T-helper 1 cell treated with Interleukin-12 subunit alpha and Interleukin-12 subunit beta and Interleukin-4 antibody, amounts not matched to agents 30 μg/mL and 1 μg/mL, for 36 hours (primary cell): ENCODE results near the gene MLC1.

ENCODE experiments used
- H3K27ac Mint-ChIP-seq: one replicate; pipeline ENCODE4 v1.8.0; 2021; ENCODE audit warnings: mild to moderate bottlenecking, mixed read lengths
- H3K27me3 Mint-ChIP-seq: one replicate; pipeline ENCODE4 v1.8.0; 2021; ENCODE audit warnings: low read depth, mixed read lengths
- H3K36me3 Mint-ChIP-seq: one replicate; pipeline ENCODE4 v1.8.0; 2021; ENCODE audit warnings: low read depth, mixed read lengths
- H3K4me1 Mint-ChIP-seq: one replicate; pipeline ENCODE4 v1.8.0; 2021; ENCODE audit warnings: low read depth, mixed read lengths
- H3K4me3 Mint-ChIP-seq: one replicate; pipeline ENCODE4 v1.8.0; 2021; ENCODE audit warnings: mild to moderate bottlenecking, moderate library complexity, mixed read lengths
- H3K9me3 Mint-ChIP-seq: one replicate; pipeline ENCODE4 v1.8.0; 2021; ENCODE audit warnings: mixed read lengths

Gene MLC1

DNA sequence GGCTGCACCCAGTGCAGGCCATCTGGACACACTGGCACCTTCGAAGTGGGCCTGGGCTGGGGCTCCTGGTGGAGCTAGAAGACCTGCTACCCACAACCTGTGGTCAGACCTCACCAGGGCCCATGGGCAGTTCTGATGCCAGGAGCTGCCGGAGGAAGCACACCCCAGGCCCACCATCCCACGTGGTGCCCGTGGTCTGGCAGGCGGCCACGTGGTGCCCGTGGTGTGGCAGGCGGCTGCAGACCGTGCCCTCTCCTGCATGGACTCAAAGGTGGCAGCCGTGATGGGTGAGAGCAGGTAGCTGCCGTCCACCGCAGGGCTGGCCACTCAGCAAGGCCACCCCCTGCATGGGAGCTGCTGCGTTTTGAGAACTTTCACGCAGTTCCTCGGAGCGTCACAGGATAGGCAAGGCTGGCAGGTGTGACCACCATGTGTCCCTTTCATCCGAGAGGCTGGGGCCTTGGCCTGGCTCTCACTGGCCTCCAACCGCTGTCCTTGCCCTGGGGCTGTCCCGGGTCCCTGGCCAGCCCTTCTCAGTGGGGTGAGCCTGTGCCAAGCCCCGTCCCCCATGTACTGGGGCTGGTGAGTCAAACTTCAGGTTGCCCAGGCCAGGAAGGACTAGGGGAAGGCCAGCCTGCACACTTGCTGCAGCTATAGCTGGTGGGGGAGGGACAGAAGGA lies 68.8 kb downstream of the MLC1 start:
- Mint-ChIP-seq H3K27ac (no peak overlapping the region), H3K9me3 (peaks cover 4% of the 10 kb centered on the region), H3K27me3 (peaks cover 10% of the 10 kb centered on the region), H3K4me3 (no peak overlapping the region), H3K4me1 (peaks cover 17% of the 10 kb centered on the region), H3K36me3 (no peaks in the 10 kb centered on the region)

DNA sequence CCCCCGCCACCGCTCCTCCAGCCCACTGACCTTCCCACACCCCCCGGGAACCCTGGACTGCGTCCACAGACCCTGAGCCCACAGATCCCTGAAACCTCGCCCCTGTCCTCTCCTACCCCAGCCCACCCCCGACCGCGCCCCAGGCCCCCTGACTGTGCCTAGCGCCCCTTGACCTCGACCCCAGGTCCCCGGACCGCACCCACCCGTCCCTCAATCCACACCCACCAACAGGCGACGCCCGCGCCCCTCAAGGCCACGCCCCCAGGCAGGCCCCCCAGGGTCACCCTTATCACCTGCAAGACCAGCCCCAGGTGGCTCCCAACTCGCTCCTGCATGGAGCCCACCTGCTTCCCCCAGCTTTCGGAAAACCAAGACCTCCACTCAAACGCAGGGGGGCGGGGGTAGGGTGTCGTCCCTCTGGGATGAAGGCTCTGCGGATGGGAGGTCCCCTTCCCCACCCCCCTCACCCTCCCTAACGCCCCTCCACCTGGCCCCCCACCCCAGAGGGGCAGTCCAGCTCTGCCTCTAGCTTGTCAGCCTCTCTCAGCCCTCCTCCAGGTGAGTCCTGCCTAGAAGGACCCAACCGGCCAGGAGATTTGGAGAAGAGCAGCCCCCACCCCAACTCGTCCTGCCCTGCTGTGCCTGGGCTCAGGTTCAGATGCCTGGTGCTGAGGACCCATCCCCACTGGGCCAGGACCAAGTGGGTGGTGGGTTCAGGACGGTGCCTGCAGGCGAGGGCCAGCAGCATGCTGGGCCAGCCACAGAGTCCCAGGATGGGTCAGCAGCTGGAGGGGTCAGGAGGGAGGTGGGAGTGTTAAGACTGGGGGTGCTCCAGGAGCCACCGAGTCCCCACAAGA lies 69.5 kb downstream of the MLC1 start:
- no peak overlapping the region for H3K27ac Mint-ChIP-seq
- peaks cover 20% of the 10 kb centered on the region for H3K4me1 Mint-ChIP-seq
- H3K9me3 Mint-ChIP-seq, result peaks cover 4% of the 10 kb centered on the region
- peaks cover 15% of the 10 kb centered on the region for H3K27me3 Mint-ChIP-seq
- H3K36me3 Mint-ChIP-seq, result no peaks in the 10 kb centered on the region
- H3K4me3 Mint-ChIP-seq, result no peak overlapping the region

DNA sequence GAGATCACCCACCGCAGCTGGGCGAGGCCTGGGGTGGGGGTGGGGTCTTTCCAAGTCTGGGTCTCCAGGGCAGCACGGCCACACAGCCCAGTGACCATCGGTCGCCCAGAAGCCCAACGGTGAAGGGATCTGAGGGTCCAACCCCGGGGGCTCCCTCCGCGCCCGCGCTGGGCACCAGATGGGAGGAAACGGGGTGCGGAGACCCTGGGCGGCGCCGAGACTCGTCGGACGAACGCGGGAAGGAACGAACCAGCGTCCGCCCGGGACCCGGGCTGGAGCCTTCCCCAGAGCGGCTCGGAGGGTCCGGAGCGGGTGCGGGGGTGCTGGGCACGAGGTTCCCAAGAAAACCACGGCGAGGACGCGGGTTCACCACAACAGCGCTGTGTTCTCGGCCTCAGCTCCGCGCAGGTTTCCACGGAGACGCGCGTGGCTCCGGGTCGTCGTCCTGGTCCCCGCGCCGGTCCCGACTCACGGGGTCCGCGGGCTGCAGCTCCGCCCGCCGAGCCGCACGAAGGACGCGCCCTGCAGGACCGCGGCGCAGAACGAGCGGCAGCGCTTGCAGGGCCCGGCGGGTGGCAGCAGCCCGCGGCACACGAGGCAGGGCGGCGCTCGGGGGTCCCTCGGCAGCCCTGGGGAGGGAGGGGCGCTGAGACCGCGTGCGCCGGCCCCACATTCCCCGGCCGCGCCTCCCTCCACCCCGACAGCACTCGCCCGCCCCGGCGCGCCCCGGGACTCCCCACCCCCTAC lies 70.4 kb downstream of the MLC1 start:
- peaks cover 20% of the 10 kb centered on the region for H3K4me1 Mint-ChIP-seq
- H3K36me3 Mint-ChIP-seq, result no peaks in the 10 kb centered on the region
- H3K9me3 Mint-ChIP-seq, result peaks cover 4% of the 10 kb centered on the region
- peaks cover 15% of the 10 kb centered on the region for H3K27me3 Mint-ChIP-seq
- H3K4me3 Mint-ChIP-seq, result no peak overlapping the region
- H3K27ac Mint-ChIP-seq, result no peak overlapping the region

DNA sequence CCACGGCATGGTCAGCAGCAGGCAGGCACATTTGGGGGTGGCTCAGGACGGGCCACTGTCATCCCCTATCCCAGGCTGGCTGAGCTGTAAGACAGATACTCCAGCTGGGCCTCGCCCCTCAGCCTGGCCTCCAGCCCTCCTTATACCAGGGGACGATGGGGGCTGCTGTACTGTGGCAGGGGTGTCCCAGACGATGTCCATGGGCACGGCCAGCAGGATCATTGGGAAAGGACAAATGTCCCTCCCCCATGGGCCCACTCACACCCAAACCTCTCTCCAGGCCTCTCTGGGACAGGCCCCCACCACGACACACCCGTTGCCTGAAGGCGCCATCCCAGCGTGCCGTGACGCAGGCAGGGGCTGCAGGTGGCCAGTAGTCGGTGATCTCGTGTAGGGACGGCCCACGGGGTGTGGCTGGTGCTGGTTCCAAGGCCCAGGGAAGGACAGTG lies 71.1 kb downstream of the MLC1 start:
- no peaks in the 10 kb centered on the region for H3K36me3 Mint-ChIP-seq
- H3K27ac Mint-ChIP-seq, result no peak overlapping the region
- peaks cover 15% of the 10 kb centered on the region for H3K27me3 Mint-ChIP-seq
- peaks cover 19% of the 10 kb centered on the region for H3K4me1 Mint-ChIP-seq
- peaks cover 2% of the 10 kb centered on the region for H3K9me3 Mint-ChIP-seq
- H3K4me3 Mint-ChIP-seq, result no peak overlapping the region

DNA sequence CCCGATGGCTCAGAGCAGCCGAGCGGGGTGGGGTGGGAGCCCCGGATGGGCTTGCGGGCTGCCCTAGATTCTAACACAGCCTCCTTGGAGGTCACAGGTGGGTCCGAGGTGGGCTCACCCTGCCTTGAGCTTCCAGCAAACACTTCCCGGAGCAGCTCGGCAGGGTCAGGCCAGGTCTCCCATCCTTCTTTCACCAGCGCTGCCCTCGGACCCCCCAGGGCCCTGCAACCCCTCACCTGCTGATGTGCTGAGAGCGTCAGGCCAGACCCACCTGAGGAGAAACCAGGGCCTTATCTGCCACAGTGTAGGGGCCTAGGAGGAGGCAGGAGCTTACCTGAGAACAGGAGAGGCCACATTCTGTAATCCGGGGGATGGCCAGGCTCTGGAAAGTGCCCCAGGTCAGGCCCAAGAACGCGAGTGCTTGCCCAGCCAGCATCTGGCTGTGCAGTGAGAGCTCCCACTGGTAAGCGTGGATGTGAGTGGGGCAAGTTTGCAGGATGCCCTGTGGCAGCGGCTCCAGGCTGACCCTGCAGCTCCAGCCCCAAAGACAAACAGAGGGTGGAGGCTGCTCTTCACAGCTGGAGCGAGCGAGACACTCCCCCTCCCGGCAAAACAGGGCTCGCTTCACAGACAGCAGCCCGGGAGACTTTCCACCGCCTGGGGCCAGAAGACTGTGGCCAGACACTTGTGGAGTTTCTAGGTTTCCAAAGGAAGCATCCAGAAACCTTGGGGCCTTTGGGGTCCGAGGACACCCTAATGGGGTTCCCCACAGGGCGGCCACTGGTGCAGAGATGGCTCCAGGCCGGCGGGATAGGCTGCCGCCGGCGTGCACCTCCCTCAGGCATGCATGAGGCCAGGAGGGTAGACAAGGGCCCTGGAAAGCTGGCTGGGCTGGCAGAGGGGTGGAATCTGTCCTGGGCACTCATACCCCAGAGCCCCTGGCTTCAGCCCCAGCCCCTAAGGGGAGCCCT lies 72.7 kb downstream of the MLC1 start, which contains the start of gene IL17REL:
TSS of gene IL17REL (minus strand) at position 555 of the 971 bp plus-strand sequence. CDS start at position 436, 119 bp downstream.
- H3K27me3 Mint-ChIP-seq, result peaks cover 15% of the 10 kb centered on the region
- no peaks in the 10 kb centered on the region for H3K9me3 Mint-ChIP-seq
- peak within 1 kb of the TSS; percentile 48 for H3K4me3 Mint-ChIP-seq
- H3K27ac Mint-ChIP-seq, result no peak within 1 kb of the TSS
- peaks cover 9% of the 10 kb centered on the region for H3K4me1 Mint-ChIP-seq
- no peaks in the 10 kb centered on the region for H3K36me3 Mint-ChIP-seq

DNA sequence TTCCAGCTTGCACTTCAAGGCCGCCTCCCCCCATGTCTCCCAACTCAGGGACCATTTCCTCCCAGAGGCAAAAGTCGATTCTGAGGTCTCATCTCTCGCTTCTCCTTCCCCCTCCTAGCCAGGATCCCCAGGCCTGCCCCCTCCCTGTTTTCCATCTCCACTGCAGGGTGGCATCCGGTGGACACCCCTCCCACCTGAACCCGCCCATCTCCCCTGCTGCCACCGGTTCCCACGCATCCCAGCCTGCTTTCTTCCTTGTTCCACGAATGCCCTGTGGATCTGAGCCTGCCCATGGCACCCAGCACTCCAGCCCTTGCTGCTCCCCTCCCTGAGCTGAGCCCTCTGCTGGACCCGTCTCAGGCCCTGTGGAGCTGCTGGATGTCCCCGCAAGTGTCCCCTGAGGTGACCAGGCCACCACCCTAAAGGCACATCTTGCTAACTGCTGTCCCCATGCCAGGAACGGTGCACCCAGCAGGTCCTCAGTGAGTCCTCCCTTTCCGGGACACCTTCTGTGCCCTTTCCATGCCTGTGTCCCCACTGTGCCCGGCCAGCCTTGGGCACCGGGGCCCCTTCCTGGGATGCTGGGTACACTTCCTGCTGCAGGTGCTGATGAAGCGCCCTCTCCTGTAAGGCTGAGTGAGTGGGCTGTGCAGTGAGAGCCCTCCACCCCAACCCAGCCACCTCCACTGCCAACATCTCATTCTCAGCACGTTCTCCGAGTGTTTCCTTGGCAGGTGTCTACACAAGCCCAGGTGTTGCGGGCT lies 73.6 kb downstream of the MLC1 start:
- Mint-ChIP-seq H3K27me3 (peaks cover 15% of the 10 kb centered on the region), H3K27ac (no peak overlapping the region), H3K9me3 (no peaks in the 10 kb centered on the region), H3K4me3 (peak overlapping the region; percentile 48), H3K4me1 (peaks cover 9% of the 10 kb centered on the region), H3K36me3 (no peaks in the 10 kb centered on the region)

DNA sequence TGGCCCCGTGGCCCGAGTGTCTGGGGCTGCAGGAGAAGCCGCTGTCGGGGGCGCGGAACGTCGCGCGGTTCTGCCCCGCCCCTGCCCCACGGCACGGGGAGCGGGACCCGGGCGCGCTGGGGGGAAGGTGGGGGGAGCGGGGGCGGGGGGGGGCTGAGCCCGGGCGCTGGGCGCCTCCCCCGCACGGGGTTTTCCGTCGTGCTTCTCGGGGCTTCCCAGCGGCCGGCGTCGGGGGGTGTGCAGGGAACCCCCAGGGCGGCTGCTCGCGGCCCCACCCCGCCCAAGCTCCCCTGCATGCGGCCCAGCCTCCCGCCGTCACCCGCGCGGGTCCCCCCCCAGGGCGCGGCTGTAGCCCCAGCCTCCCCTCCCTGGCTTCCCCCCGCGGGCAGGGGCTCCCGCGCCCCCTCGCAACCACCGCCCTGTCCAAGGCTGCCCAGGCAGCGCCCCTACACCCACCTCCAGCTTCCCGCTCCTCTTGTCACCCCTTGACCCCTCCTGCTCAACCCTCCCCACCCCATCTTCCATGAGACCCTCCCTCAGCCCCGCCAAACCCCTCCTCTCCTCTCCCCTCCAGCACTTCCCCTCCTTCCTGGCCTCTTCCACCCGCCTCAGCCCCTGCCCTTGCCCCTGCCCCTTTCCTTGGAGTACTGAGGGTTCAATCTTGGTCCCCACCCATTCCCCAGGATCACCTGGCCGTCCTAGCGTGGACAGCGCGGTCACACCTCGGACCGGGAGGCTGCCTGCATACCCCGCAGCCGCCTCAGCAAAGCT lies 74.4 kb downstream of the MLC1 start:
- Mint-ChIP-seq H3K27ac (no peak overlapping the region), H3K27me3 (peaks cover 15% of the 10 kb centered on the region), H3K9me3 (no peaks in the 10 kb centered on the region), H3K4me3 (peak overlapping the region; percentile 14), H3K36me3 (no peaks in the 10 kb centered on the region), H3K4me1 (peaks cover 9% of the 10 kb centered on the region)

DNA sequence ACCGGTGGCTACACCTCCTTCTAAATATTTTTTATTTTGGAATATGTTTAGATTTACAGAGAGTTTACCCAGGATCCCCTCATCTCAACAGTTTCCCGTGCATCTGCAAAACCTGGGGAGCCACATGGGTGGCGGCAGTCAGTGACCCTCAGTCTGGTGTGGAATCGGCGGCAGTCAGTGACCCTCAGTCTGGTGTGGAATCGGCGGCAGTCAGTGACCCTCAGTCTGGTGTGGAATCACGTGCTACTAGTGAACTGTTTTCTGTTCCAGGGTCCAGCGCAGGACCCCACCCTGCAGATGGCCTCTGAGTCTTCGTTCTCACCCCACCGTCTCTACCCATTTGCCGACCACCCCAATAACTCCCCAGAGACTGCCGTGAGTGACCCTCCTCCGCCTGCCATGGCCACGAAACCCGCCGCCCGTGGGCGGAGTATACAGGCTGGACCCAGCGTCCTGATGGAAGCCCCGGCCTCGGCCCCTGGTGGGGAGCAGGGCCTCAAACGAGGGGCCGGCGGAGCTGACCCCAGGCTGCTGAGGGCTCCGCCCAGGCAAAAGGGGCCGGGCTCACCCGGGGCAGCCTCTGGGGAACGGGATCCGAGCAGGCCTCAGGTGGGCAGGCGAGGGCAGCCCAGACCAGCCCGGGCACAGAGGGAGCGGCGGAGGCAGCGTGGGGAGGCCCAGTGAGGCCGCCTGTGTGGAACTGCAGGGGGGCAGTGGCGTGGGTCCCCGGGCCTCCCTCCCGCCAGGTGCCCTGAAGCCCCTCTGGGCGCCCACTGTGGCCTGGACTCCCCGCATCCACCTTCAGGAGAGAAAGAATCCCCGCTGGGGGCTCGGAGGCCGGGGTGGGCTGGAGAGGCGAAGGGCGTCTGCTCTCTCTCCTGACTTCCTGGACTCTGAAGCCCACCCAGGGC lies 75.2 kb downstream of the MLC1 start:
- Mint-ChIP-seq H3K4me1 (peaks cover 11% of the 10 kb centered on the region), H3K27ac (no peak overlapping the region), H3K9me3 (no peaks in the 10 kb centered on the region), H3K4me3 (no peak overlapping the region), H3K36me3 (no peaks in the 10 kb centered on the region), H3K27me3 (peaks cover 17% of the 10 kb centered on the region)
